ENCODE measurements around the gene RBM14.
"Not testable (repeated sequence)": the region's sequence is repeated elsewhere in the genome, so short reads cannot be mapped to it uniquely, and the experiment has no call there.

Gene RBM14

GRCh38 chr11:66632952-66633351 lies 16.5 kb downstream of the RBM14 start:
- DNase-seq (ENCODE audit: low read depth in 3 of 3): no peak

GRCh38 chr11:66636411-66636810 lies 20.0 kb downstream of the RBM14 start:
- no peak for DNase-seq (ENCODE audit: low read depth in 3 of 3)

- no peak for DNase-seq (ENCODE audit: low read depth in 3 of 3)
Observed at GRCh38 chr11:66637557-66638176, 21.2 kb downstream of the RBM14 start.

- peak; percentile 92 to 96 (median 93) for DNase-seq (ENCODE audit: low read depth in 3 of 3)
Observed at GRCh38 chr11:66638177-66639065, 22.0 kb downstream of the RBM14 start, which contains the start of gene RBM4. Gene RBM4, plus strand, starts transcription at chr11:66638703. Its CDS starts 1,009 bp downstream, at chr11:66639712.

GRCh38 chr11:66639066-66639813 lies 22.8 kb downstream of the RBM14 start:
- no peak for DNase-seq (ENCODE audit: low read depth in 3 of 3)

GRCh38 chr11:66639814-66640340 lies 23.4 kb downstream of the RBM14 start:
- DNase-seq (ENCODE audit: low read depth in 3 of 3): not testable (repeated sequence)

GRCh38 chr11:66641834-66642233 lies 25.4 kb downstream of the RBM14 start:
- DNase-seq (ENCODE audit: low read depth in 3 of 3): no peak

GRCh38 chr11:66643745-66644437 lies 27.5 kb downstream of the RBM14 start:
- no peak for DNase-seq (ENCODE audit: low read depth in 3 of 3)

GRCh38 chr11:66646828-66647227 lies 30.4 kb downstream of the RBM14 start:
- DNase-seq (ENCODE audit: low read depth in 3 of 3): no peak

GRCh38 chr11:66649903-66650302 lies 33.5 kb downstream of the RBM14 start:
- no peak for DNase-seq (ENCODE audit: low read depth in 3 of 3)

GRCh38 chr11:66651016-66651415 lies 34.6 kb downstream of the RBM14 start:
- no peak for DNase-seq (ENCODE audit: low read depth in 3 of 3)

GRCh38 chr11:66652651-66653050 lies 36.2 kb downstream of the RBM14 start:
- no peak for DNase-seq (ENCODE audit: low read depth in 3 of 3)

- no peak for DNase-seq (ENCODE audit: low read depth in 3 of 3)
Observed at GRCh38 chr11:66653123-66653522, 36.7 kb downstream of the RBM14 start.

- DNase-seq (ENCODE audit: low read depth in 3 of 3): no peak
Observed at GRCh38 chr11:66659763-66660162, 43.3 kb downstream of the RBM14 start.

- no peak for DNase-seq (ENCODE audit: low read depth in 3 of 3)
Observed at GRCh38 chr11:66663741-66664296, 47.4 kb downstream of the RBM14 start.

- DNase-seq (ENCODE audit: low read depth in 3 of 3): no peak
Observed at GRCh38 chr11:66665369-66665768, 48.9 kb downstream of the RBM14 start.

GRCh38 chr11:66670816-66671215 lies 54.4 kb downstream of the RBM14 start:
- no peak for DNase-seq (ENCODE audit: low read depth in 3 of 3)

- DNase-seq (ENCODE audit: low read depth in 3 of 3): no peak
Observed at GRCh38 chr11:66674964-66675602, 58.7 kb downstream of the RBM14 start.

- no peak for DNase-seq (ENCODE audit: low read depth in 3 of 3)
Observed at GRCh38 chr11:66676282-66676919, 60.0 kb downstream of the RBM14 start.

All from stimulated activated CD4-positive, alpha-beta T cell treated with anti-CD3 and anti-CD28 coated beads, TNF-alpha, amount 100 ng/mL, for 48 hours (primary cell).